GM12891 (cell line): Measurements from ENCODE around the gene POLG2.

ENCODE experiments used
- POLR2A ChIP-seq: IDR thresholded peaks from 2 replicates; pipeline ENCODE4 v1.6.1; 2011; ENCODE audit warnings: low read depth, low read length, control low read depth
- SPI1 ChIP-seq: IDR thresholded peaks from 2 replicates; pipeline ENCODE4 v1.6.1; 2011; ENCODE audit warnings: low read depth, low read length, control low read depth

DNA sequence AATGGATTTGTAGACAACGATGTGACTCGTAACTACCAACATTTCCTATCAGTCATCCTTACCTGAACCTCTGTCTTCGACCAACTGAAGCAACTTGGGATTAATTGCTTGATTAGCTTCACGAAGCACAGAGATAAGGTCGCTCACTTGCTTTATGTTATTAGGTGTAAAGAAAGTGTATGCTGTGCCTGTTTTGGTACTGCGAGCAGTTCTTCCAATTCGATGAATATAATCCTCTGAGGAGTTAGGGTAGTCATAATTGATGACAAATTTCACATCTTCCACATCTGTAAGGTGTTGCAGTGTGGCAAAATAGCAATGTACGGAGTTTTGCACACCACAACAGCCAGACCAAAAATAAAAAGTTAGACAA is 3.6 kb upstream of the POLG2 start:
- TF ChIP-seq POLR2A: no peak
- TF ChIP-seq SPI1: no peak
